ENCODE data around the gene RFWD3. TPM values are rescaled to one million over a fixed set of nuclear protein-coding genes. Genes with fewer than 3 reads are reported as not detected.

Gene RFWD3
- polyA plus RNA-seq, 3 donors from 2014 or later: 8.3 to 21.7 (median 14.5) TPM

DNA sequence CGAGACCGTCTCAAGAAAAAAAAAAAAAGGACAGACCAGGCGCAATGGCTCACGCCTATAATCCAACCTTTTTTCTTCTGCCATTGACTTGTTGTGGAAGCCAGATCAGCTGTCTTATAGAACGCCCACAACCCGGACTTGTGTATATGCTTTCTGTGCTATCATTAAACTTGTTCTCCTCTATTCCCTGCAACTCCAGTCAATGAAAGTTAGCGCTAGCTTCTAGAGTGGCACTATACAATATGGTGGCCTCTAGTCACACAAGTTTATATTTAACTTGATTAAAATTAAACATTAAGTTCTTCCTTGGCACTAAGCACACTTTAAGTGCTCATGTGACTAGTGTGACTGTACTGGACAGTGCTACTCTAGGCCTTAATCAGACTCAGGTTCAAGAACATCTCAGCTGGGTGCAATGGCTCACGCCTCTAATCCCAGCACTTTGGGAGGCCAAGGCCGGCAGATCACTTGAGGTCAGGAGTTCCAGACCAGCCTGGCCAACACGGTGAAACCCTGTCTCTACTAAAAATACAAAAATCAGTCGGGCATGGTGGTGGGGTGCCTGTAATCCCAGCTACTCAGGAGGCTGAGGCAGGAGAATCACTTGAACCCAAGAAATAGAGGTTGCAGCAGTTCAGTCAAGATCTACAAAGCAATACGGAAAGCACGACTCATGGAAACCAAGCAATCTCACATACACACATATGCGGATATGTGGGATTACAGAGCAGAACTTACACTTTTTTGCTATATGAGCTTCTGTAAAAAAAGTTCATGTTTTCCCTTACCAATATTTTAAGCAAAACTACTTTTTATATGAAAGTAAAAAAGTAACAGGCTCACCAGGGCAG, 41.0 kb downstream of the RFWD3 start:
- peaks cover 0 to 5% of the 10 kb centered on the region in 2 donors for H3K4me1 Mint-ChIP-seq
- no peak for DNase-seq
- H3K27me3 Mint-ChIP-seq (ENCODE audit: low read depth in 3 of 3): no peaks in the 10 kb centered on the region
- H3K36me3 Mint-ChIP-seq: peaks cover 16 to 70% (median 27%) of the 10 kb centered on the region in 3 donors
- H3K27ac Mint-ChIP-seq: peak overlapping the region in 1 of 6 donors; percentile 35
- no peak overlapping the region for H3K4me3 Mint-ChIP-seq
- no peaks in the 10 kb centered on the region for H3K9me3 Mint-ChIP-seq

DNA sequence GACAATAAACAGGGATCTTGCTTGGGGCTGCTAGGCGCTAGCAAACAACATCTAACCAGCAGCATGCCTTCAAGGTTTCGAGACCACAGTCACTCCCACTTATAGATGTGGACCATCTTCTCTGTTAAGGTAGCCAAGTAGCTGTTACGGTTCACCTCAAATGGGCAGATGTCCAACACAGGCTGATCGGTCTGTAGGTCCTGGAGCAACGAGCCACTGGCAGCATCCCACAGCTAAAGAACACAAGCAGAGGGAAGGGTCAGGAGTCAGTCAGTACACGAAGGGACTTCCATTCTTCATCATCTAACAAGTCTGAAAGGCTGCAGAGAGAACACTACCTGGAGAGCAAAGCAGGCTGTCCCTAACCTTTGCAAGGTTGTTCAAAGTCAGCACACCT, 42.8 kb downstream of the RFWD3 start:
- peaks cover 0 to 5% of the 10 kb centered on the region in 2 donors for H3K4me1 Mint-ChIP-seq
- H3K36me3 Mint-ChIP-seq: peaks cover 12 to 60% (median 16%) of the 10 kb centered on the region in 3 donors
- no peak overlapping the region for H3K27ac Mint-ChIP-seq
- DNase-seq: no peak
- H3K9me3 Mint-ChIP-seq: no peaks in the 10 kb centered on the region
- no peak overlapping the region for H3K4me3 Mint-ChIP-seq
- H3K27me3 Mint-ChIP-seq (ENCODE audit: low read depth in 3 of 3): peaks cover 0 to 2% (median 0%) of the 10 kb centered on the region in 3 donors

DNA sequence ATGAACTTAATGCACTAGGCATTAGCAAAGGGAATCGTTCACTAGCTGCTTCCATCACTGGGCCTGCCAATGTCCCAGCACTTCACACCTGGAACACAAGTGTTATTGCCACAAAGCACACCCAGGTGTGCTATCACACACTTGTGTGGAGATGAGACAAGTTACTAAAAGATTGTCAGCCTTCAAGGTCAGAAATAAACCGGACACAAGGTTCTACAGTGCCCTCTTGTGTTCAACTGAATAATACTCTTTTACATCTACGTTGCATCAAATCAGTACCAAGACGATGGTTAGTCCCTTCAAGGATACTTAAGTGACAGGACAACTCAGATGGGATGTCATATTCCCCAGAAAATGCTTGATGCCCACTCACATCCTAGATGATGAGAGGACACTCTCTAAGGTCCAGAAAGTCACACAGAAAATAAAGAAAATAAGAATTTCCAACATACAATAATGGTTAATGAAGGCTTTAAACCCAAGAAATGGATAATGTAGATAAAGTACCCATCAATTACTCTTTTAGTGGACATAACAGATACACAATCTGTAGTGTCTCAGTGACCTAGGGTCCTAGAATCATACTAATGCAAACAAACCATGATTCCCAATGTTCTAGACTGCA, 43.4 kb downstream of the RFWD3 start:
- Mint-ChIP-seq H3K4me3 (no peak overlapping the region), H3K27me3 (ENCODE audit: low read depth in 3 of 3) (peaks cover 0 to 2% (median 0%) of the 10 kb centered on the region in 3 donors), H3K27ac (peak overlapping the region in 4 of 6 donors; percentile 38 to 67 (median 52)), H3K9me3 (no peaks in the 10 kb centered on the region), H3K4me1 (peaks cover 0 to 5% of the 10 kb centered on the region in 2 donors), H3K36me3 (peaks cover 10 to 55% (median 16%) of the 10 kb centered on the region in 3 donors)
- peak; percentile 24 to 41 (median 37) for DNase-seq

DNA sequence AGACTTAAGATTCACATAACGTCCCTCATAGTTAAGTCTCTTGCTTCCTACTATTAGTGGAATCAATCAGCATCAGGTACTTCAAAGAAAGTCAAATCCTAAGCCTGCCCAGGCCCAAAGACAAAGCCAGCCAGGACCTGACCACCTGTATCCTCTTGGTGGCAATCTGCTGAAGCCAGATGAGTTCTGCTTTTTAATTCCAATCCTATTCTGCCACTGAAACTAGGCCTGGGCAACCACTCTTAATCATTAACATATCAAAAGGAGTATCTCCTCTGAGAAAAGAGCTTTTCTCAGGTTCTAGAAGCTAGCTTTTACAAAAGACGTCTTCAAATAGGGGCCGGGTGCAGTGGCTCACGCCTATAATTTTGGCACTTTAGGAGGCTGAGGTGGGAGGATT, 44.7 kb downstream of the RFWD3 start:
- Mint-ChIP-seq H3K36me3 (peaks cover 6 to 44% (median 13%) of the 10 kb centered on the region in 3 donors), H3K4me1 (peaks cover 0 to 5% of the 10 kb centered on the region in 2 donors), H3K27ac (no peak overlapping the region), H3K4me3 (no peak overlapping the region), H3K9me3 (no peaks in the 10 kb centered on the region), H3K27me3 (ENCODE audit: low read depth in 3 of 3) (peaks cover 0 to 2% (median 0%) of the 10 kb centered on the region in 3 donors)
- DNase-seq: no peak

DNA sequence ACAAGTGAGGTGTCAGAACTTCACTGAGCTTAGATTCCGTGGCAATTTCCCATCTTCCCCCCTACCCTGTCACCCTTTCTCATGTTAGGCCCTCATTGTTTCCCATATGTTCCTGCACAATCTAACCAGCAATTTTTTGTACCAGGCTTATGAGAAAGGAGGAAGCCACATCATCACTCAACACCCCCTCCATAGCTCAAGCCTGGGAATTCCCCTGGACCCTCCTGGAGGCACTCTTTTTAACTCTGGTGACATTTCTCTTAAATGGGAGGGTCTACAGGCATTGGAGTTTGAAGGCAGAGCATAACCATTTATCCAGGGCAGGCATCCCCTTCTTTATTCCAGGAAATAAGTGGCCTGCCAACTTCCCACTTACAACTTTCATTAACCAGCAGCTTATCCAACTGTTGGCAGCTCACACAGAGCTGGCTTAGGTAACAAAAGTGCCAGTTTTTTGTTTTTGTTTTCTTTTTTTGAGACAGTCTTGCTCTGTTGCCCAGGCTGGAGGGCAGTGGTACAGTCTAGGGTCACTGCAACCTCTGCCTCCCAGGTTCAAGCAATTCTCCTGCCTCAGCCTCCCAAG, 49.4 kb downstream of the RFWD3 start:
- no peak for DNase-seq
- peaks cover 0 to 2% (median 0%) of the 10 kb centered on the region in 3 donors for H3K27me3 Mint-ChIP-seq (ENCODE audit: low read depth in 3 of 3)
- peaks cover 3 to 12% (median 5%) of the 10 kb centered on the region in 3 donors for H3K36me3 Mint-ChIP-seq
- no peak overlapping the region for H3K4me3 Mint-ChIP-seq
- peak overlapping the region in 1 of 6 donors; percentile 43 for H3K27ac Mint-ChIP-seq
- no peaks in the 10 kb centered on the region for H3K9me3 Mint-ChIP-seq
- no peaks in the 10 kb centered on the region for H3K4me1 Mint-ChIP-seq

DNA sequence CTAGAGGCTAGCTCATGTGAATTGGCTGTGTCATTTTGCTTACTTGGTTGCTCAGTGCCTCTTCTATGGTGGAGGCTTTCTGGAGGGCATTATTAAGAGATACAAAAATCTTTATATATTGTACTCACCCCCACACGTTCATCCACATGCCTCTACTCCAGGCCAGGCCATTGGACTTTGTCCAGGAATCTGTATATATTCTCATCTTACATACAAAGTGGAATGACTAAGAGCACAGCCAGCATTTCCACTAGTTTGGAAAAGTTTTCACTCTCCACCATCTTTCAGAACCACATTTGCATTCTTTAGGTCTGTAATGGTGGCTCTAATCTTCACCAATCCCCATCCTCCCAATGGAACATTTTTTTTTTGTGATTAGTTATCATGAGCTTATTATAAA, 55.0 kb downstream of the RFWD3 start:
- H3K4me1 Mint-ChIP-seq: peaks cover 9 to 17% of the 10 kb centered on the region in 2 donors
- H3K36me3 Mint-ChIP-seq: peaks cover 0 to 3% (median 0%) of the 10 kb centered on the region in 3 donors
- no peak overlapping the region for H3K27ac Mint-ChIP-seq
- DNase-seq: no peak
- H3K4me3 Mint-ChIP-seq: no peak overlapping the region
- no peaks in the 10 kb centered on the region for H3K9me3 Mint-ChIP-seq
- H3K27me3 Mint-ChIP-seq (ENCODE audit: low read depth in 3 of 3): peaks cover 1 to 3% (median 3%) of the 10 kb centered on the region in 3 donors

DNA sequence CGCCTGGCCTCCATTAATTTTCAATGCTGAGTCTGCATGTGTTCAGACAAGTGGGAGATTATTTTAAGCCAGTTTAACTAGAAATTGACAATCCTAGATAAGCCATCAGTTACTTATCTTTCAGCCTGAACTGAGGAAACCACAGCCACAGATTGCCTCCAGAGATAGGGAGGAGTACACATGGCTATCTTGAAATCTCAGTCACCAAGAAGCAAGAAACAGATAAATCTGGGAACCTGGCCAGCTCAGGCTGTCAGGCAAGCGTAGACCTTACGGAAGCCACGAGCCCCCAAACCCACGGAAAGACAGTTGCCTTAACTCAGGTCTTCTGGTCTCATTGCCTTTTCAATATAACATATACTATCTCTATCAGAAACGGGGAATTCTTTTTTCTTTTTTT, 57.7 kb downstream of the RFWD3 start:
- Mint-ChIP-seq H3K4me1 (peaks cover 33 to 42% of the 10 kb centered on the region in 2 donors), H3K27me3 (ENCODE audit: low read depth in 3 of 3) (peaks cover 3 to 5% (median 5%) of the 10 kb centered on the region in 3 donors), H3K9me3 (no peaks in the 10 kb centered on the region), H3K4me3 (peak overlapping the region in 1 of 5 donors; percentile 46), H3K36me3 (no peaks in the 10 kb centered on the region), H3K27ac (peak overlapping the region in 2 of 6 donors; percentile 28 to 39)
- no peak for DNase-seq

DNA sequence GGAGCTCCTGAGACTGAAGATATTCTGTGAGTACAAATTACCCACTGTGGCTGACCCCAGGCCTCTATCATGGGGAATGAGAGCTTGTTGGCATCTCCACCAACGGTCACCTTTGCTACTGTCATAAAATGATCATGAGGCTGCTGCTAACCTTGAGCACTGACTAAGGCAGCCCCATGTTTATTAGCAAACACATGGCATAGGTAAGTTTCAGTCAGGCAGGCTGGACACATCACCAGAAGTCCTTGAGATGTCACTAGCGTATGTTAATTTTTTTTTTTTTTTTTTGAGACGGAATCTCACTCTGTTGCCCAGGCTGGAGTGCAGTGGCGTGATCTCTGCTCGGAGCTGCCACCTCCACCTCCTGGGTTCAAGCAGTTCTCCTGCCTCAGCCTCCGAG, 58.3 kb downstream of the RFWD3 start:
- H3K4me3 Mint-ChIP-seq: peak overlapping the region in 3 of 5 donors; percentile 46 to 95 (median 92)
- H3K27me3 Mint-ChIP-seq (ENCODE audit: low read depth in 3 of 3): peaks cover 3 to 5% (median 5%) of the 10 kb centered on the region in 3 donors
- no peak for DNase-seq
- H3K36me3 Mint-ChIP-seq: no peaks in the 10 kb centered on the region
- no peaks in the 10 kb centered on the region for H3K9me3 Mint-ChIP-seq
- peak overlapping the region in 1 of 6 donors; percentile 61 for H3K27ac Mint-ChIP-seq
- peaks cover 39 to 48% of the 10 kb centered on the region in 2 donors for H3K4me1 Mint-ChIP-seq

DNA sequence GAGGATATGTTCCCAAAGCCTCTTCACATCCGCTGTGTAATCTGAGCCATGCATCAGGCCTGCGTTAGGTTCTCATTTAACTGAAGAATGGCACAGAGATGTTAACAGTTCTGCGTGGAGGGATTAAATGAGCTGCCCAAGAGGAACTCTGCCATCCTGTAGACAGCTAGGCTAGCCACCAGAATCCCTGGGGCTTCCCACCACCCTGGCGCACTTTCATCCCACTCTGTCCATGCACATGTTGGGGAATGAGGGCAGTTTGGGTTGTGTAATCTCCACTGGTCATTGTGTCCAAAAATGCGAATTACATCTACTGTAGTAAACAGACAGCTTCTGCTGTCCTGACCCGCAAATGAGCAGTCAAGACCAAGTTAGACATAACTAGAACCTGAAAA, 58.7 kb downstream of the RFWD3 start:
- Mint-ChIP-seq H3K9me3 (no peaks in the 10 kb centered on the region), H3K27me3 (ENCODE audit: low read depth in 3 of 3) (peaks cover 3 to 5% (median 5%) of the 10 kb centered on the region in 3 donors), H3K4me1 (peaks cover 42 to 52% of the 10 kb centered on the region in 2 donors), H3K4me3 (peak overlapping the region; percentile 88 to 99 (median 95)), H3K36me3 (no peaks in the 10 kb centered on the region), H3K27ac (peak overlapping the region in 3 of 6 donors; percentile 24 to 64 (median 61))
- no peak for DNase-seq

DNA sequence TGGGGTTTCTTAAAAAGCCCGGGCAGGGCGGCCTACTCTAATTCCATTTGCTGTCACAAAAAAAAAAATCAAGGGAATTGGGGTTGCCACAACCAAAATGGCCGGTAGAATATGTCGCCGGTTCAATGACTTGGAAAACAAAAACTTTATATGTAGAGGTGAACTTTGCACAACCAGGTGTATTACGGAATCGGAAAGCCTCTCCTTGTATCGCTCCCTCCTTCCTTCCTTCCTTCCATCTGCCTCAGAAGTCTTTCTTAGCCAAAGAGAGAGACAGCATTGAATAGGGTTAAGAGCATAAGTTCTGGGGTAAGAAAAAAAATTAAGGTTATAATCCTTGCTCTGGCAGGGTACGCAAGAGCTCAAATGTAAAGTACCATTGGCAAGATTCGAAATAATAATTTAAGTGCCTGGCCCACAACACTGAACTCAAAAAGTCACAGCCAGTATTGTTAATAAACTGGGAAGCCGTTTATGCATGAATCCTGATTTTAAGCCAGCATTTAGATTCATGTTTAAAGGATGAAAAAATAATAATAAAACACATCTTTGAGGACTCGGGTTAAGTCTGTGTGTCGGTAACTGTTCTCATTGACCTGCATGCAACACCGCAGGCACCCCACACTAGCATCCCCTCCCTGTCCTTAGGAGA, 59.2 kb downstream of the RFWD3 start:
- Mint-ChIP-seq H3K4me3 (peak overlapping the region; percentile 88 to 99 (median 95)), H3K27me3 (ENCODE audit: low read depth in 3 of 3) (peaks cover 3 to 5% (median 5%) of the 10 kb centered on the region in 3 donors), H3K36me3 (no peaks in the 10 kb centered on the region), H3K27ac (peak overlapping the region; percentile 86 to 98 (median 92)), H3K9me3 (no peaks in the 10 kb centered on the region), H3K4me1 (peaks cover 47 to 56% of the 10 kb centered on the region in 2 donors)
- no peak for DNase-seq

DNA sequence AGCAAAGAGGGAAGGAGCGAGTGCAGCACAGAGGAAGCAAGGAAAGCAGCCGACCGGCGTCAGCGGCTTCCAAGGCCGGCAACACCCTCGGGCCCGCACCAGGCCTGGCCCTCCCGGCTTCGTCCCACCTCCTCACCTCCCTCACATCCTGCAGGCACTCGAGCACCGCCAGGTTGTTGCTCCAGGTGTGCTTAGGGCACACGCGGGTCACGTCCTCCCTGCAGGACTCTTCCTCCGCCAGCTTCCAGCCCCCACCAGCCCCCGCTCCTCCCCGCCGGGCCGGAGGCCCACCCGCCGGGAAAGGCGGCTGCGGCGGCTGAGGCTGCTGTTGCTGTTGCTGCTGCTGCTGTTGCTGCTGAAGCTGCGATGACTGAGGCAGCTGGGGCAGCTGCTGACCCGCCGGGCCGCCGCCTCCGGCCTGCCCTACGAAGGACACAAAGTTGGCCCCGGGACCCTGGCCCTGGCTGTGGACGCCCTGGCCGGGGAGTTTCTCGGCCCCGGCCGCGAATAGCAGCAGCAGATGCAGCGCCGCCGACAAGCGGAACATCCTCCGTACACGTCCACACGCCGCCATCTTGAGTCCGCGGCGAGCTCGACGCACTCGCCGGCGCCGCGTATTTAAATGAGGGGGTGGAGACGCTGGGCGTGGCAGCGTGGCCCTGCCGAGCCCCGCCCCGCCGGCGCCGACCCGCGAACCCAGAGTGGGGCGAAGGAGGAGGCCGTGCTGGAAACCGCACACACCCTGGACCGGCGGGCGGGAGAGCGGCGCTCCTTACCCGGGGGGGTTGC, 60.0 kb downstream of the RFWD3 start, which contains the start of gene GLG1:
Gene GLG1, minus strand, starts transcription at position 594 of the 789 bp plus-strand sequence. Its CDS starts 20 bp downstream, at position 574.
- peak; percentile 92 to 93 (median 92) for DNase-seq
- Mint-ChIP-seq H3K36me3 (no peaks in the 10 kb centered on the region), H3K4me1 (peaks cover 51 to 63% of the 10 kb centered on the region in 2 donors), H3K9me3 (no peaks in the 10 kb centered on the region), H3K4me3 (peak within 1 kb of the TSS; percentile 92 to 99 (median 95)), H3K27me3 (ENCODE audit: low read depth in 3 of 3) (peaks cover 3 to 5% (median 5%) of the 10 kb centered on the region in 3 donors), H3K27ac (peak within 1 kb of the TSS; percentile 94 to 98 (median 97))

DNA sequence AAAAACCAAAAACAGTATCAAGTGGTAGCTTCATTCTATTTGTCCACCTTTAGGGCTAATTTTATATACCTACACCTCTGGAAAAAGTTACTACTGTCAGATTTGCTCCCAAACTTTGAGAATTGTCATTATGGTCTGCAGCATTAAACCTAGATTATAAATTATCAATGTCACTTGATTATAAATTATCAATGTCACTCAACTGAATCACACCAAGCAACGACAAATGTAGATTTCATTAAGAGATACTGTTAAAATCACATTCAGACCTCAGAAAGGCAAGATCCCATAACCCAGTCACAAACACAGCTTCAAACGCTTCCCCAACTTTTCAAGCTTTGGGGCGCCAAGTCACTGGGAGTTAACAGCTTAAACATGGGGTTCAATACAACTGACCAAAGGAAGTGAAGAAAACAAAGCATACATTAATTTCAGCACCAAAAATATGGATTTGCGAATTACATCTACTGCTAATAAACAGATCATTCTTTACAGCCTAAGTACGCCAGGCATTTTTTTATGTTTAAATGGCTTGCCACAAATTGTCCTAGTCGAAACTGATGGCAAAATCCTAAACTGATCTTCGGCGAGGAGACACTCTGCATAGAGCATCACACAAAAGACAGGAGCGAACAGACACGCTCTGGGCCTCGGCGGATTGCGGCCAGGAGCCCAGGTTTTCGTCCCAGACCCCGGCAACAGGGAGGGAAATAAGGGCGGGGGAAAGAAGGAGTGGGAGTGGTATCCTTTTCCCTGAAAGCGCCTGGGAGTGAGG, 60.7 kb downstream of the RFWD3 start:
- peak in 1 of 3 donors; percentile 14 for DNase-seq
- peak overlapping the region; percentile 92 to 99 (median 95) for H3K4me3 Mint-ChIP-seq
- H3K36me3 Mint-ChIP-seq: no peaks in the 10 kb centered on the region
- peaks cover 4 to 5% (median 5%) of the 10 kb centered on the region in 3 donors for H3K27me3 Mint-ChIP-seq (ENCODE audit: low read depth in 3 of 3)
- peak overlapping the region; percentile 94 to 98 (median 97) for H3K27ac Mint-ChIP-seq
- no peaks in the 10 kb centered on the region for H3K9me3 Mint-ChIP-seq
- peaks cover 58 to 71% of the 10 kb centered on the region in 2 donors for H3K4me1 Mint-ChIP-seq

All from immature natural killer cell (primary cell).